Measurements from ENCODE around the gene TUBA1C. TPM values are rescaled to one million over a fixed set of nuclear protein-coding genes. Genes with fewer than 3 reads are reported as not detected.

Gene TUBA1C
- total and polyA plus RNA-seq, 9 of the 15 experiments (the other 6 are each of a cell fraction or from before 2014, with no cell fraction given) = 755 to 3,012 (median 914) TPM

DNA sequence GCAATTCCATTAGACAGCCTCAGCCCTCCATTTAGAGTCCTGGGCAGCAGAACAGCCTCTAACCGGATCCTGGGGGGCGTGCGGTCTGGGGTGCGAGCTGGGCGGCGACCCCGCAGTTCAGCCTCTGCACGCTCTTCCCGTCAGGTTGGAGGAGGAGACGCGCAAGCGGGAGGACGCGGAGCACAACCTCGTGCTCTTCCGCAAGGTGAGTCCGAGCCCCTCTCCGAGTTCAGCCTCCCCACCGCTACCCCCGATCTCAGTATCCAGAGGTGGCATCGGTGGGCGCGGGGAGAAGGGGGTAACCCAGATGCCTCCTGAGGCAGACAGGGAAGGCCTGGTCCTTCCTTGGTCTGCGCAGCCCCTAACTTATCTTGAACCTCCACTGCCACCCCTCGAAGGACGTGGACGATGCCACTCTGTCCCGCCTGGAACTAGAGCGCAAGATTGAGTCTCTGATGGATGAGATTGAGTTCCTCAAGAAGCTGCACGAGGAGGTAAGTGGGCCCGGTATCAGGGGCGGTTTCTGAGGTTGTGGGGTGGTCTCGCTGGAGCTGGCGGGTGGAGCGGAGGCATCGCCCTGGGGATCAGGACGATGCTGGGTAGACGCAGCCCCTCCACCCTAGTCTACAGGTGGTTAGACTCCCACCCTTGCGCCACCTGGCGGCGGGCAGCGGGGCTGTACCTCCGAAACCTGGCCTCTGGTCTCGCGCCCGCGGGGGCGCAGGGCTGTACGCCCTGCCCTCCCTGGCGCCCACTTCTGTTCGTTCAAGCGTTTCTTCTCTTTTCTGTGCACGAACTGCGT, 31.4 kb downstream of the TUBA1C start (continued):
- TF ChIP-seq ZNF197 (CRISPR knock-in tag; IDR thresholded peaks at IDR 0.05; ENCODE audit: low read depth) (no peak), RAD21 (CRISPR knock-in tag; conservative IDR thresholded peaks at IDR 0.05 in 1 of 2, IDR thresholded peaks at IDR 0.05 in 1 of 2) (peak in 1 of 2 experiments; percentile 49; a peak in 2 of 4 replicates), DPF2 (IDR thresholded peaks at IDR 0.05) (no peak), ZNF764 (CRISPR knock-in tag; IDR thresholded peaks at IDR 0.05; ENCODE audit: low read depth) (no peak), NFATC3 (IDR thresholded peaks at IDR 0.05) (no peak), ZKSCAN1 (IDR thresholded peaks at IDR 0.05; ENCODE audit: low read depth, low read length) (no peak), MIER1 (IDR thresholded peaks at IDR 0.05; ENCODE audit: low read depth) (no peak), HCFC1 (IDR thresholded peaks at IDR 0.05; ENCODE audit: low read depth, low read length) (peak; percentile 23; the same call in 1 of the 2 replicates), YBX1 (IDR thresholded peaks at IDR 0.05) (no peak), KLF1 (tag; IDR thresholded peaks at IDR 0.05) (peak; percentile 99), CTBP1 (IDR thresholded peaks at IDR 0.05; ENCODE audit: borderline replicate concordance) (peak; percentile 92; the same call in 1 of the 2 replicates), NBN (IDR thresholded peaks at IDR 0.05; ENCODE audit: low read depth) (0 out of 2 replicates have a peak, but pooled peaks have one; percentile 28)
- TF ChIP-seq, protein P1, sequence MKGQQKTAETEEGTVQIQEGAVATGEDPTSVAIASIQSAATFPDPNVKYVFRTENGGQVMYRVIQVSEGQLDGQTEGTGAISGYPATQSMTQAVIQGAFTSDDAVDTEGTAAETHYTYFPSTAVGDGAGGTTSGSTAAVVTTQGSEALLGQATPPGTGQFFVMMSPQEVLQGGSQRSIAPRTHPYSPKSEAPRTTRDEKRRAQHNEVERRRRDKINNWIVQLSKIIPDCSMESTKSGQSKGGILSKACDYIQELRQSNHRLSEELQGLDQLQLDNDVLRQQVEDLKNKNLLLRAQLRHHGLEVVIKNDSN (CRISPR knock-in tag; IDR thresholded peaks at IDR 0.05) = 0 out of 2 replicates have a peak, but pooled peaks have one; percentile 10
- TF ChIP-seq, protein P2, sequence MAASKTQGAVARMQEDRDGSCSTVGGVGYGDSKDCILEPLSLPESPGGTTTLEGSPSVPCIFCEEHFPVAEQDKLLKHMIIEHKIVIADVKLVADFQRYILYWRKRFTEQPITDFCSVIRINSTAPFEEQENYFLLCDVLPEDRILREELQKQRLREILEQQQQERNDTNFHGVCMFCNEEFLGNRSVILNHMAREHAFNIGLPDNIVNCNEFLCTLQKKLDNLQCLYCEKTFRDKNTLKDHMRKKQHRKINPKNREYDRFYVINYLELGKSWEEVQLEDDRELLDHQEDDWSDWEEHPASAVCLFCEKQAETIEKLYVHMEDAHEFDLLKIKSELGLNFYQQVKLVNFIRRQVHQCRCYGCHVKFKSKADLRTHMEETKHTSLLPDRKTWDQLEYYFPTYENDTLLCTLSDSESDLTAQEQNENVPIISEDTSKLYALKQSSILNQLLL (CRISPR knock-in tag; IDR thresholded peaks at IDR 0.05; ENCODE audit: borderline replicate concordance) = no peak
- TF ChIP-seq, protein P3, sequence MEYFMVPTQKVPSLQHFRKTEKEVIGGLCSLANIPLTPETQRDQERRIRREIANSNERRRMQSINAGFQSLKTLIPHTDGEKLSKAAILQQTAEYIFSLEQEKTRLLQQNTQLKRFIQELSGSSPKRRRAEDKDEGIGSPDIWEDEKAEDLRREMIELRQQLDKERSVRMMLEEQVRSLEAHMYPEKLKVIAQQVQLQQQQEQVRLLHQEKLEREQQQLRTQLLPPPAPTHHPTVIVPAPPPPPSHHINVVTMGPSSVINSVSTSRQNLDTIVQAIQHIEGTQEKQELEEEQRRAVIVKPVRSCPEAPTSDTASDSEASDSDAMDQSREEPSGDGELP (CRISPR knock-in tag; IDR thresholded peaks at IDR 0.05; ENCODE audit: borderline replicate concordance) = peak; percentile 59; the same call in 1 of the 2 replicates
- TF ChIP-seq, protein P4, sequence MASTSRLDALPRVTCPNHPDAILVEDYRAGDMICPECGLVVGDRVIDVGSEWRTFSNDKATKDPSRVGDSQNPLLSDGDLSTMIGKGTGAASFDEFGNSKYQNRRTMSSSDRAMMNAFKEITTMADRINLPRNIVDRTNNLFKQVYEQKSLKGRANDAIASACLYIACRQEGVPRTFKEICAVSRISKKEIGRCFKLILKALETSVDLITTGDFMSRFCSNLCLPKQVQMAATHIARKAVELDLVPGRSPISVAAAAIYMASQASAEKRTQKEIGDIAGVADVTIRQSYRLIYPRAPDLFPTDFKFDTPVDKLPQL (IDR thresholded peaks at IDR 0.05; ENCODE audit: extremely low read depth, insufficient read length) = no peak
- TF ChIP-seq, protein P5, sequence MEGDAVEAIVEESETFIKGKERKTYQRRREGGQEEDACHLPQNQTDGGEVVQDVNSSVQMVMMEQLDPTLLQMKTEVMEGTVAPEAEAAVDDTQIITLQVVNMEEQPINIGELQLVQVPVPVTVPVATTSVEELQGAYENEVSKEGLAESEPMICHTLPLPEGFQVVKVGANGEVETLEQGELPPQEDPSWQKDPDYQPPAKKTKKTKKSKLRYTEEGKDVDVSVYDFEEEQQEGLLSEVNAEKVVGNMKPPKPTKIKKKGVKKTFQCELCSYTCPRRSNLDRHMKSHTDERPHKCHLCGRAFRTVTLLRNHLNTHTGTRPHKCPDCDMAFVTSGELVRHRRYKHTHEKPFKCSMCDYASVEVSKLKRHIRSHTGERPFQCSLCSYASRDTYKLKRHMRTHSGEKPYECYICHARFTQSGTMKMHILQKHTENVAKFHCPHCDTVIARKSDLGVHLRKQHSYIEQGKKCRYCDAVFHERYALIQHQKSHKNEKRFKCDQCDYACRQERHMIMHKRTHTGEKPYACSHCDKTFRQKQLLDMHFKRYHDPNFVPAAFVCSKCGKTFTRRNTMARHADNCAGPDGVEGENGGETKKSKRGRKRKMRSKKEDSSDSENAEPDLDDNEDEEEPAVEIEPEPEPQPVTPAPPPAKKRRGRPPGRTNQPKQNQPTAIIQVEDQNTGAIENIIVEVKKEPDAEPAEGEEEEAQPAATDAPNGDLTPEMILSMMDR (IDR thresholded peaks at IDR 0.05 in 2 of 3, conservative IDR thresholded peaks at IDR 0.05 in 1 of 3; ENCODE audit: insufficient read depth in 2 of 3, low read depth in 1 of 3, low read length in 3 of 3) = peak; percentile 81 to 92 (median 87)

Measured in K562 (cell line).